ENCODE results near the gene LRRC52.

The LRRC52 gene

DNA sequence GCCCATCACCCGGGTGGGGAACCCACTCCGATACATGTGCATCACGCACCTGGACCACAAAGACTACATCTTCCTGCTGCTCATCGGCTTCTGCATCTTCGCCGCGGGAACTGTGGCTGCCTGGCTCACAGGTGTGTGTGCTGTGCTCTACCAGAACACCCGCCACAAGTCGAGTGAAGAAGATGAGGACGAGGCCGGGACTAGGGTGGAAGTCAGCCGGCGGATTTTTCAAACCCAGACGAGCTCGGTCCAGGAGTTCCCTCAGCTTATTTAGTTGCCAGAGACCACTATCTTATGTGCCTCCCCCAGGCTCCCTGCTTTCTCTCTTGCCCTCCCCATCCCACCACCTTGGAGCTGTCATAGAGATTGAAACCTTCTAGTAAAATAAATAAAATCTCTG lies 19.8 kb downstream of the LRRC52 start:
- H3K4me1 ChIP-seq (ENCODE audit: low read length), result no peaks in the 10 kb centered on the region
- H3K36me3 ChIP-seq (replicated peaks; ENCODE audit: insufficient read depth, low read length), result no peaks in the 10 kb centered on the region
- no peak overlapping the region for H3K4me2 ChIP-seq (ENCODE audit: low read depth, low read length)
- H4K20me1 ChIP-seq (ENCODE audit: insufficient read depth, low read length), result no peaks in the 10 kb centered on the region
- no peak for TF ChIP-seq CTCF (IDR thresholded peaks at IDR 0.05; ENCODE audit: low read length)
- no peak for TF ChIP-seq EZH2 (optimal IDR thresholded peaks at IDR 0.05; ENCODE audit: low read depth, low read length)
- TF ChIP-seq EZH2phosphoT487 (IDR thresholded peaks at IDR 0.05; ENCODE audit: low read length), result no peak
- H3K9me2 ChIP-seq (replicated peaks; ENCODE audit: insufficient read depth, low read length), result no peaks in the 10 kb centered on the region
- H3K4me3 ChIP-seq (ENCODE audit: low read length), result no peak overlapping the region
- no peak for DNase-seq
- no peak overlapping the region for H3K9ac ChIP-seq (ENCODE audit: low read length)
- H3K27ac ChIP-seq (ENCODE audit: low read length), result no peak overlapping the region
- H3F3A ChIP-seq (ENCODE audit: insufficient read depth, low read length), result no peaks in the 10 kb centered on the region
- no peak overlapping the region for H2AFZ ChIP-seq (ENCODE audit: low read length)
- H3K9me3 ChIP-seq (replicated peaks; ENCODE audit: insufficient read depth, low read length), result no peaks in the 10 kb centered on the region
- no peaks in the 10 kb centered on the region for H3K79me2 ChIP-seq (ENCODE audit: low read length)
- no peaks in the 10 kb centered on the region for H3K27me3 ChIP-seq (replicated peaks; ENCODE audit: insufficient read depth, low read length)

- no peaks in the 10 kb centered on the region for H3K9me2 ChIP-seq (replicated peaks; ENCODE audit: insufficient read depth, low read length)
- H3K4me3 ChIP-seq (ENCODE audit: low read length), result no peak overlapping the region
- no peak for TF ChIP-seq CTCF (IDR thresholded peaks at IDR 0.05; ENCODE audit: low read length)
- no peak for TF ChIP-seq EZH2 (optimal IDR thresholded peaks at IDR 0.05; ENCODE audit: low read depth, low read length)
- TF ChIP-seq EZH2phosphoT487 (IDR thresholded peaks at IDR 0.05; ENCODE audit: low read length), result no peak
- no peaks in the 10 kb centered on the region for H3K9me3 ChIP-seq (replicated peaks; ENCODE audit: insufficient read depth, low read length)
- H3K36me3 ChIP-seq (replicated peaks; ENCODE audit: insufficient read depth, low read length), result no peaks in the 10 kb centered on the region
- no peaks in the 10 kb centered on the region for H3K4me1 ChIP-seq (ENCODE audit: low read length)
- H2AFZ ChIP-seq (ENCODE audit: low read length), result no peak overlapping the region
- H3F3A ChIP-seq (ENCODE audit: insufficient read depth, low read length), result no peaks in the 10 kb centered on the region
- H3K79me2 ChIP-seq (ENCODE audit: low read length), result no peaks in the 10 kb centered on the region
- H3K9ac ChIP-seq (ENCODE audit: low read length), result no peak overlapping the region
- no peaks in the 10 kb centered on the region for H3K27me3 ChIP-seq (replicated peaks; ENCODE audit: insufficient read depth, low read length)
- no peak overlapping the region for H3K27ac ChIP-seq (ENCODE audit: low read length)
- DNase-seq, result no peak
- H3K4me2 ChIP-seq (ENCODE audit: low read depth, low read length), result no peak overlapping the region
- no peaks in the 10 kb centered on the region for H4K20me1 ChIP-seq (ENCODE audit: insufficient read depth, low read length)
Observed at GRCh38 chr1:165564561-165564960, 20.8 kb downstream of the LRRC52 start.

- no peaks in the 10 kb centered on the region for H3K9me2 ChIP-seq (replicated peaks; ENCODE audit: insufficient read depth, low read length)
- TF ChIP-seq CTCF (IDR thresholded peaks at IDR 0.05; ENCODE audit: low read length) (no peak), EZH2phosphoT487 (IDR thresholded peaks at IDR 0.05; ENCODE audit: low read length) (no peak), EZH2 (optimal IDR thresholded peaks at IDR 0.05; ENCODE audit: low read depth, low read length) (no peak)
- no peak overlapping the region for H3K4me2 ChIP-seq (ENCODE audit: low read depth, low read length)
- no peak overlapping the region for H2AFZ ChIP-seq (ENCODE audit: low read length)
- no peak overlapping the region for H3K9ac ChIP-seq (ENCODE audit: low read length)
- H3K9me3 ChIP-seq (replicated peaks; ENCODE audit: insufficient read depth, low read length), result no peaks in the 10 kb centered on the region
- no peaks in the 10 kb centered on the region for H3K79me2 ChIP-seq (ENCODE audit: low read length)
- no peaks in the 10 kb centered on the region for H3K36me3 ChIP-seq (replicated peaks; ENCODE audit: insufficient read depth, low read length)
- no peaks in the 10 kb centered on the region for H3K4me1 ChIP-seq (ENCODE audit: low read length)
- H3K27ac ChIP-seq (ENCODE audit: low read length), result no peak overlapping the region
- no peaks in the 10 kb centered on the region for H3F3A ChIP-seq (ENCODE audit: insufficient read depth, low read length)
- no peak for DNase-seq
- H3K4me3 ChIP-seq (ENCODE audit: low read length), result no peak overlapping the region
- H4K20me1 ChIP-seq (ENCODE audit: insufficient read depth, low read length), result no peaks in the 10 kb centered on the region
- H3K27me3 ChIP-seq (replicated peaks; ENCODE audit: insufficient read depth, low read length), result no peaks in the 10 kb centered on the region
Observed at GRCh38 chr1:165565751-165566490, 22.1 kb downstream of the LRRC52 start.
